NCI-H82 treated with DMSO at 0.1 percent for 48 hours (cell line): ENCODE data around the gene OPN3.
A peak's percentile ranks its signal among the peaks of the same experiment; 100 is the strongest.

Source experiments
- DNase-seq: peaks from one replicate; lab custom pipeline; 2025; ENCODE audit not compliant: unreplicated experiment; lab: John Stamatoyannopoulos, UW

The OPN3 gene

GRCh38 chr1:241622669-241623068 lies 17.5 kb downstream of the OPN3 start:
- DNase-seq = no peak

DNA sequence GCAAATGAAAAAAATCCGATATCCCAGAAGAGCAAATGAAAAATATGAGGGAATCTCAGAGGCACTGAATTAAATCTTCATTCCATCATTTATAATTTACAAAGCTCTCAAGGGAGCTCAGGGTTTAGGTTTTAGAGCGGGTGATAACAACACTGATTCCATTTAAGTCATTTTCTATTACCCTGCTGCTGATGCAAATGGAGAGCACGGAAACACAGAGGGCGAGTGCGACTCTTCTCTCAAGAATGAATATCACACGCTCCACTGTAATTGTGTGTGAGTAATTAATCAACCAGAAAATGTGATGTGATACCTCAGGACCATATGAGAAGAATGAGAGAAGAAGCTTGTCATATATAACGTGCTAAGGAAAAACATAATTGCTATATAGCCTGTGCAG lies 22.7 kb downstream of the OPN3 start:
- DNase-seq = no peak

DNA sequence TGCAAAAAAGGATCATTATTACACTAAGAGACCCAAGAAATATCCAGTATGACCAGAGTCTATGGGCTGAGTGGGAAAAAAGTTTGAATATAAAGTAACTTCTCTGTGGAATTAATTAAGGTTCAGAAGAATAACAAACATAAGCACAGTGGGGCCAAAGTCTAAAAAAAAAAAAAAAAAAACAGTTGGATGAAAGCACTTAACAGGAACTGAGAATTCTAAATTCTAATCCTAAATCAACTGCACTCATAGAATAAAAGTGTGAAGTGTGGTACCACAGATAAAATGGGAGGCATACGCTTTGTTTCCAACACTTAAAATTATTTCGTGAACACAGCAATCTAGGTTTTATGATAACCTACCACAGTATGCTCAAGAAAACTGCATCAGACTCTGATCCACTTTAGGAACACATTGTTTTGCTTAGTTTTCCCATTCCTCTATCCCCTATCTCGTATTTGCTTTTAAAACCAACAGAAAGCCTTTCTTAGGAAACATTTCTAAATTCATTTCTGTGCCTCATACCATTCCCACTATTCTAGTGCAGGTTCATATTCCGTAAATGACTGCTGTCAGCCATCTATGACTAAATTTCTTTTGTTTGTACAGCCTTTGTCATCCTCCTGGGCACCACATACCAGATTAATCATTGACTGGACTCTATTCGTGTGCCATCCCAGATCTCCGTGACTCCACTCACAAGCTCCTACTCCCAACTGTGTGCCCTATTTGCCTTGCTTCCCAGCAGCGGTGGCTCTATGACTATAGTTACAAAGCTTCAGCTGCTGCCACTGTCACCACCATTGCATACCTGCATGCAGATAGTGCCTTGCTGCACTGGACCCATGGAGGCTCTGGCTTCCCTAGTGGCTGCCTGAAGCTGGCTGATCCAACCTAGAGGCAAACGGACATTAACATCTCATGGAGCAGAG lies 24.9 kb downstream of the OPN3 start:
- no peak for DNase-seq

- DNase-seq = no peak
These were observed 25.6 kb downstream of the OPN3 start for GRCh38 chr1:241614572-241614971.

GRCh38 chr1:241614144-241614543 lies 26.0 kb downstream of the OPN3 start:
- no peak for DNase-seq

DNA sequence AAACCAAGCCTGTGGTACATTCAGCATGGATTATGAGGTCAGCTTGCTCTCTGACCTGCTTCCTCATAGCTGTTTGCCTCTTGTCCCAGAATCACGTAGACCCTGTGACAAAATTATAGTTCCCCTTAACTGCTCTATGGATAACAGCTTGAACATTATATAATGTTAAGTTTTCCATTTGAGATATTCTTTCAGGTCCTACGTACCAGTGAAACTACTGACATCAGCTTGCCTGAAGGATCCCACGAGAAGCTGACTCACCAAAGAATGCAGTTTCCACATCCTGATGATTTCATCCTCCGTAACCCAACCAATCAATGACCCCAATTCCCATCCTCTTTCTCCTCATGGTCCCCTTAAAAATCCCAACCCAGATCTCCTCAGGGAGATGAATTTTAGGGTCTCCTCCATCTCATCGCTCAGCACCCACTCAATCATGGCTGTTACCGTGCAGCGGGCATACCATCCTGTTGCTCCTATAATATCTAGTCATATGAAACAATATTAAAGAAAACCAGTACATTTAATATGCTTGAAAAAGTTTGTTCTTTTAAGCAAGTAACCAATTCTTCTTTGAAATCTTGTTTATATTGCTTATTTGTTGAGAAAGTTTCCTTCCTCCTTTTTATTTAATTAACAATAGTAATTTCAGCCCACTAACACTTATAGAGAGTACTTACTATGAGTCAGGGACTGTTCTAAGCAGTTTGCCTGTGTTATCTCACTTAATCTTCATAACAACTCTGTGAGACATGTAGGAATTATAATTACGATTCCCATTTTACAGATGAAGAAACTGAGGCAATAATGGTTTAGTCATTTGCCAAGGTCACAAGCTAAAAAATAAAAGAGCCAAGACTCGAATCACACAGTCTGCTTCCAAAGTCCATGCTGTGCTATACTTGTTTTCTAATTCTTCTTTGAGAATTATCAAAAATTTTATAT lies 27.4 kb downstream of the OPN3 start:
- DNase-seq = no peak

GRCh38 chr1:241611736-241612135 lies 28.4 kb downstream of the OPN3 start:
- no peak for DNase-seq

- peak; percentile 60 for DNase-seq
These were observed 29.1 kb downstream of the OPN3 start for GRCh38 chr1:241611063-241611462.

DNA sequence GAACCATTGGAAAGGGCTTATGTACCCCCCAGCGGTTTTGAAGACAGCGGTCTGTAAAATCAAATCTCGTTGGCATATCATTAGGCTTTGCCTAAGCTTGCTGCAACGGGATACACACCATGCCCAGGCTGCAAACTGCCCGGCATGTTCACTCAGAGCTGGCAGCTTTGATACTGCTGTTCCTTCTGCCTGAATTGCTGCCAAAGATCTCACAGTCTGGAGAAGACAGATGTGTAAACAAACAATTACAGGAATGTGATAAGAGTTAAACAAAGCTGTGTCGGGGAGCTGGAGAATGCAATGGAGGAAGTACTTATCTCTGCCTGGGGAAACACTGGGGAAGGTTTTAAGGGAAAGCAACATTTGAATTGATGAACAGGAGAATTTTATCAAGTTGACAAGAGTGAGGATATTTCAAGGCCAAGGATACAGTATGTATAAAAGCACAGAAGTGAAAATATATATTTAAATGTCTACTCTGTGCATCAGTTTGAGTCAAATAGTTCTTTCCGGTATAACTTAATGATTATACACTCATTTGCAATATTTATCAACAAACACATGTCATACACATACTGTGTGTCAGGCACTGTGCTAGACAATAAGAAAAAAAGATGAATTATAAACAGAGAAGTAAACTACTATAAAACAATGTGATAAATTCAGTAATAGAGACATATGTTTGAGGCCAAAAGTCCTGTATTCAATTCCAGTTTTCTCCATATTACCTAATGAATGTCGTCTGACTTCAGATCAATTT lies 29.9 kb downstream of the OPN3 start:
- DNase-seq = no peak

- no peak for DNase-seq
These were observed 31.7 kb downstream of the OPN3 start for GRCh38 chr1:241608379-241609033.

DNA sequence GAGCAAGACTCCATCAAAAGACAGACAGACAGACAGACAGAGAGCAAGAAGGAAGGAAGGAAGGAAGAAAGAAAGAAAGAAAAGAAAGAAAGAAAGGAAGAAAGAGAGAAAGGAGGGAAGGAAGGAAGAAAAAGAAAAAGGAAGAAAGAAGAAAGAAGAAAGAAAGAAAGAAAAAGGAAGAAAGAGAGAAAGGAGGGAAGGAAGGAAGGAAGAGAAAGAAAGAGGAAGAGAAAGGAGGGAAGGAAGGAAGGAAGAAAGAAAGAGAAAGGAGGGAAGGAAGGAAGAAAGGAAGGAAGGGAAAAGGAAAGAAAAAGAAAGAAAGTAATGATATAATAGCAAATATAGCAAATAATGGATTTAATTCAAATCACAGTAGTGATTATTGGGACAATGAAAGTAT lies 32.7 kb downstream of the OPN3 start:
- DNase-seq = no peak

DNA sequence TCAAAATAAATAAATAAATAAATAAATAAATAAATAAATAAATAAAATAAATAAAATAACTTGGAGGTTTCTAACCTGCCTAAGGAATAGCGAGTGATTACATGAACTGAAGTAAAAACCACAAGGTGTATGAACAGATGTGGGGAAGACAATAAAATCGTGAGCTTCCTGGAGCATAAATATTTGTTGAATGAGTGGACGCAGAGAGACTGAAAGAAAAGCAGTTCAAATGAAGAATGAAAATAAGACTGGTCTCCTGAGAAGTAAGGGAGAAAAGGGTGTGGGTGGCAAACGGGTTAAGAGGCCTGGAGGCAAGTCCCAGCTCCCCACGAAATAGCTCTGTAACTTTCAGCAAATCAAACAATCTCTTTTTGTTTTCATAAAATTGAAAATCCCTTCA lies 33.6 kb downstream of the OPN3 start:
- no peak for DNase-seq

- no peak for DNase-seq
These were observed 34.9 kb downstream of the OPN3 start for GRCh38 chr1:241605146-241605805.

GRCh38 chr1:241603731-241604245 lies 36.4 kb downstream of the OPN3 start:
- DNase-seq = no peak

DNA sequence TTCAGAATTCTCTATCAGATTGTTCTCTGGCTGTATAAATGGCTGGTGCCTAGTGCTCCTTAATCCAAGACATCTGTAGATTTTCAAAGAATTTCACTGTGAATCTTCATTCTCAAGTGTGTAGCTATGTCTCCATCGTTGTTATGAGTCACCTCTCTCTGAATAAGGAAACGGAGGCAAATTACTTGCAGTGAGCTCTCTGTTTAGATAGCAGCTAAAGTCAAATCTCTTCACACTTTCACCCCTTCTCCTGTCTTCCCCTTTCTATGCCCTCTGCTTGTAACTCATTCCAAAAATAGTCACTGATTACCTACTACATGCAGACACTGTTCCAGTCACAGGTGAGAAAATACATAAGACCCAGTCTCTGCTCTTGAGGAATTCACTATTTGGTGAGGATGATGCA lies 39.7 kb downstream of the OPN3 start:
- no peak for DNase-seq

DNA sequence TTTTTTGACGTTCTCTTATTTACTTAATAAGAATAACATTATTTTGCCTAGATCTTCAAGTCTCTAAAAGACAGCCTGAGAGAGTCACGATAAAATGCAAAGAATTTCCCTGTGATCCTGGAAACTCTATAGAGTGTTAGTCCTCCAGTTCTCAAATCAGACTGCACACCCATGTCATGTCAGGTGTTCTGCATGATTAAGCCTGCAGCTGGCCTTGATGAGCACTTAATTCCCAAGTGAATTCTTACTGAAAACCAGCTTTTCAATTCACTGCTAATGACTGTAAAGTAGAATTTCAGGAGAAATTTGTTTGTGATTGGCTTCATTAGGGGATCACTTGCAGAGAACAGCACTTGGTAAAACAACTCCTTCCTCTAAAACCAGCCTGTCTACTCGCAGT lies 41.9 kb downstream of the OPN3 start:
- no peak for DNase-seq

DNA sequence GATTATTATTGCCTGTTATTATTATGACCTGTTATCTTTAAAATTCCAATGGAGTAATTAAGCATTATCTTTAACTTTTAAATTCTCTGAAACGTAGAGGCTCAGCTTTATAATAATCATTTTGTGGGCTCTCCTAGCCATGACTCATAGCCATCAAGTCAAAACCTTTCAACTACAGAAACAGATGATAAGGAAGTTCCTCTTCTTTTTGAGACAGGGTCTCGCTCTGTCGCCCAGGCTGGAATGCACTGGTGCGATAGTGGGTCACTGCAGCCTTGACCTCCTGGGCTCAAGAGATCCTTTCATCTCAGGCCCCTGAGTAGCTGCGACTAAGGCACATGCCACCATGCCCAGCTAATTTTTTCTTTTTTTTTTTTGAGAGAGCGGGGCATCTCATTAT lies 43.5 kb downstream of the OPN3 start:
- DNase-seq = no peak

- no peak for DNase-seq
These were observed 47.0 kb downstream of the OPN3 start for GRCh38 chr1:241593186-241593585.

GRCh38 chr1:241592273-241592958 lies 47.8 kb downstream of the OPN3 start:
- no peak for DNase-seq
